Kidney (tissue), 14 donors: ENCODE data around the gene PIK3CB. TPM values are rescaled to one million over a fixed set of nuclear protein-coding genes. Genes with fewer than 3 reads are reported as not detected.
"Not testable (repeated sequence)": the region's sequence is repeated elsewhere in the genome, so short reads cannot be mapped to it uniquely, and the experiment has no call there.

ENCODE experiments used
- DNase-seq, 5 donors: peaks; one replicate each; pipeline ENCODE4 v3.0.0-alpha.2; 2013 to 2020
- FAIRE-seq: peaks from 2 replicates; lab custom pipeline; 2012; peaks lifted over from hg19 to GRCh38; lab: Jason Lieb, UNC
- H3K27ac ChIP-seq, 2 donors: one replicate each; pipeline ENCODE4 v1.7.0; 2013; ENCODE audit warnings: low read depth in 2 of 2, low read length in 2 of 2, inconsistent platforms in 1 of 2
- H3K27me3 ChIP-seq: one replicate; pipeline ENCODE4 v1.7.1; 2013; ENCODE audit warnings: low read length, inconsistent platforms; ENCODE audit not compliant: control insufficient read depth, insufficient read depth
- H3K36me3 ChIP-seq, 3 donors: one replicate each; pipeline versions ENCODE4 v1.7.0 to v1.7.1; 2013; ENCODE audit warnings: low read length in 3 of 3, control low read depth in 1 of 3, inconsistent platforms in 1 of 3; ENCODE audit not compliant: insufficient read depth in 3 of 3, control insufficient read depth in 2 of 3
- H3K4me1 ChIP-seq, 3 donors: one replicate each; pipeline versions ENCODE4 v1.7.0 to v1.7.1; 2013; ENCODE audit warnings: low read length in 3 of 3, inconsistent platforms in 1 of 3, low read depth in 1 of 3; ENCODE audit not compliant: control insufficient read depth in 2 of 3, insufficient read depth in 2 of 3
- H3K4me3 ChIP-seq, 3 donors: one replicate each; pipeline versions ENCODE4 v1.7.0 to v1.8.1; 2013; ENCODE audit warnings: low read length in 3 of 3, control low read depth in 1 of 3, inconsistent platforms in 1 of 3
- H3K9ac ChIP-seq, 3 donors: one replicate each; pipeline versions ENCODE4 v1.7.0 to v1.7.1; 2013; ENCODE audit warnings: low read length in 3 of 3, control low read depth in 1 of 3, inconsistent platforms in 1 of 3
- H3K9me3 ChIP-seq, 3 donors: one replicate each; pipeline versions ENCODE4 v1.7.0 to v1.7.1; 2013; ENCODE audit warnings: low read length in 3 of 3, control low read depth in 1 of 3, inconsistent platforms in 1 of 3; ENCODE audit not compliant: control insufficient read depth in 2 of 3, insufficient read depth in 1 of 3
- intact Hi-C: fragments of 100-400 bp; cut with DNase I; formaldehyde crosslinking; loops from one replicate; pipeline ENCODE4 v1.11.1; 2022
- polyA plus RNA-seq: library from polyadenylated mRNA; stranded (reverse); fragments of 350-450 nt; fragmentation: Illumina TruSeq; extraction: RNeasy Lipid Tissue Mini Kit (QIAGEN cat#74804); gene quantifications from one replicate; pipeline ENCODE4 v1.2.3, GENCODE V29; 2014; ENCODE audit warnings: low read depth, low replicate concordance; ENCODE audit not compliant: insufficient read depth
- total RNA-seq: library from RNA; stranded (reverse); fragmentation: NEBNext Ultra II Directional; extraction: Animal tissue kit (Norgen Biotek cat#: 25700); gene quantifications from one replicate; pipeline ENCODE4 v1.2.1, GENCODE V29; 2021
- TF ChIP-seq, protein P1 (sequence below): IDR thresholded peaks from 3 replicates; pipeline ENCODE4 v1.5.1; 2012; ENCODE audit warnings: mild to moderate bottlenecking, moderate library complexity, borderline replicate concordance; ENCODE audit not compliant: insufficient read depth; ENCODE audit errors: extremely low read depth
- donor health status: control.
- donor health status: control.
- donor health status: control.
- donor health status: control.
- donor health status: control.
- donor health status: DM: yes; HTN: yes; CAD: no.
- donor health status: Normal renal cell carcinoma (clear cell type).

PIK3CB gene
- total and polyA plus RNA-seq, 2 donors from 2014 or later, result 20.1 to 48.0 TPM

DNA sequence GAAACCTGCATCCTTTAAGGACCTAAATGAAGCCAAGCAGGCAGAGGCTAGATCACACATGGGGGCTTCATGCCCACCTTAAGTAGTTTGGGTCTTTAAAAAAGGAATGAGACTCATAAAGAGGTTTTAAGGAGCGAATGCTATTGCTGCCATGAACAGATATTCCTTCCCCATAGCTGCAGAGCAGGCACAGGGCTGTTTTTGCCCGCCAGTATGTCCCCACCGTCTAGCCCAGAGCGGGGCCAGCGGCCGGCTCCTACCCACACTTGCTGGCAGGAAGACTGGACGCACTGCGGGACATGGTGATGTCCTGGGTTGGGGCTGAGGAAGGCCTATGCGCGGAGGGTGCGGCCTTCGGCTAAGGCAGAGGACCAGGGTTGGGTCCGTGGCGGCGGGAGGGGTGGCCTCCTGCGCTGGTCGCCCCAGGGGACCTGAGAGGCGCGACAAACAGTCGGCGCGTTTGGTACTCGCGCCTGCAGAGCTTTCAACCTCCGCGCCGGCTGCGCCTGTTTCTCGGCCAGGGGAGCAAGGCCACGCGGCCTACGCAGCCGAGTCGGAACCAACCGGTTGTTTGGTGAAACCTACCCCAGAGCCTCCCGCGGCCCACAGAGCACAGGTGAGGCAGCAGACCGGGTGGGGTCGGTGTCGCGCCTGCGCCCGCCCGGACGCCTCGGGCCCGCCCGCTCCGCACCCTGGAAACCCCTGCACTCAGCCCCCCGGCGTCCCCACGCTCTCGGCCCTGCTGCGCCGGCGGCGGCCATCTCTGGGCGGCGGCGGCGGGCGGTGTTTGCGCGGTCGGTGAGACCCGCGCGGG, 226.2 kb downstream of the PIK3CB start, which contains the start of gene FAIM:
TSS of gene FAIM (plus strand) at position 450 of the 814 bp plus-strand sequence. CDS start 10,956 bp downstream, outside the sequence.
- Histone ChIP-seq H3K27ac (peak within 1 kb of the TSS; percentile 89 to 91), H3K9me3 (no peaks in the 10 kb centered on the region), H3K36me3 (no peaks in the 10 kb centered on the region), H3K27me3 (no peaks in the 10 kb centered on the region), H3K4me3 (peak within 1 kb of the TSS; percentile 82 to 88 (median 87)), H3K9ac (peak within 1 kb of the TSS; percentile 67 to 85 (median 74)), H3K4me1 (peaks cover 0 to 7% (median 0%) of the 10 kb centered on the region in 3 donors)
- intact Hi-C loops, result no loop called here
- no peak for FAIRE-seq
- peak; percentile 82 to 92 (median 86) for DNase-seq
- TF ChIP-seq, protein P1, sequence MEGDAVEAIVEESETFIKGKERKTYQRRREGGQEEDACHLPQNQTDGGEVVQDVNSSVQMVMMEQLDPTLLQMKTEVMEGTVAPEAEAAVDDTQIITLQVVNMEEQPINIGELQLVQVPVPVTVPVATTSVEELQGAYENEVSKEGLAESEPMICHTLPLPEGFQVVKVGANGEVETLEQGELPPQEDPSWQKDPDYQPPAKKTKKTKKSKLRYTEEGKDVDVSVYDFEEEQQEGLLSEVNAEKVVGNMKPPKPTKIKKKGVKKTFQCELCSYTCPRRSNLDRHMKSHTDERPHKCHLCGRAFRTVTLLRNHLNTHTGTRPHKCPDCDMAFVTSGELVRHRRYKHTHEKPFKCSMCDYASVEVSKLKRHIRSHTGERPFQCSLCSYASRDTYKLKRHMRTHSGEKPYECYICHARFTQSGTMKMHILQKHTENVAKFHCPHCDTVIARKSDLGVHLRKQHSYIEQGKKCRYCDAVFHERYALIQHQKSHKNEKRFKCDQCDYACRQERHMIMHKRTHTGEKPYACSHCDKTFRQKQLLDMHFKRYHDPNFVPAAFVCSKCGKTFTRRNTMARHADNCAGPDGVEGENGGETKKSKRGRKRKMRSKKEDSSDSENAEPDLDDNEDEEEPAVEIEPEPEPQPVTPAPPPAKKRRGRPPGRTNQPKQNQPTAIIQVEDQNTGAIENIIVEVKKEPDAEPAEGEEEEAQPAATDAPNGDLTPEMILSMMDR, result no peak

DNA sequence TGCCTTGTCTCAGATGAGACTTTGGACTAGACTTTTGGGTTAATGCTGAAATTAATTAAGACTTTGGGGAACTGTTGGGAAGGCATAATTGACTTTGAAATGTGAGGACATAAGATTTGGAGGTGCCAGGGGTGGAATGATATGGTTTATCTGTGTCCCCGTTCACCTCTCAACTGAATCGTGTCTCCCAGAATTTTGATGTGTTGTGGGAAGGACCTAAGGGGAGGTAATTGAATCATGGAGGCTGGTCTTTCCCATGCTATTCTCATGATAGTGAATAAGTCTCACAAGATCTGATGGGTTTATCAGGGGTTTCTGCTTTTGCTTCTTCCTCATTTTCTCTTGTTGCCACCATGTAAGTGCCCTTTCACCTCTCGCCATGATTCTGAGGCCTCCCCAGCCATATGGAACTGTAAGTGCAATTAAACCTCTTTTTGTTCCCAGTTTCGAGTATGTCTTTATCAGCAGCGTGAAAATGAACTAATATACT, 230.6 kb downstream of the PIK3CB start:
- intact Hi-C loops, DNase-seq, H3K36me3 ChIP-seq, H3K4me1 ChIP-seq, H3K9me3 ChIP-seq, H3K4me3 ChIP-seq, H3K27me3 ChIP-seq, FAIRE-seq, H3K27ac ChIP-seq, H3K9ac ChIP-seq: not testable (repeated sequence)

Other genes starting within 250 kb of the PIK3CB start
- 64.3 TPM for gene CEP70, start 240.7 kb downstream of the PIK3CB start, total RNA-seq
- gene CEP70, start 240.7 kb downstream of the PIK3CB start, polyA plus RNA-seq, result 22.6 TPM
- gene FAIM, start 226.2 kb downstream of the PIK3CB start, total RNA-seq, result 23.0 TPM
- 18.3 TPM for gene FAIM, start 226.2 kb downstream of the PIK3CB start, polyA plus RNA-seq
- gene FOXL2, start 112.2 kb upstream of the PIK3CB start, total RNA-seq, result not detected
- gene FOXL2, start 112.2 kb upstream of the PIK3CB start, polyA plus RNA-seq, result not detected
- gene FOXL2NB, start 112.3 kb upstream of the PIK3CB start, total RNA-seq, result not detected
- gene FOXL2NB, start 112.3 kb upstream of the PIK3CB start, polyA plus RNA-seq, result not detected
- gene PRR23A, start 171.3 kb upstream of the PIK3CB start, total RNA-seq, result not detected
- gene PRR23A, start 171.3 kb upstream of the PIK3CB start, polyA plus RNA-seq, result not detected
- gene PRR23B, start 186.0 kb upstream of the PIK3CB start, total RNA-seq, result not detected
- gene PRR23B, start 186.0 kb upstream of the PIK3CB start, polyA plus RNA-seq, result not detected
- gene PRR23C, start 210.0 kb upstream of the PIK3CB start, total RNA-seq, result not detected
- not detected for gene PRR23C, start 210.0 kb upstream of the PIK3CB start, polyA plus RNA-seq